Inflammatory macrophage treated with lipopolysaccharide for 4 hours (primary cell): ENCODE results near the gene MFSD12.

Experiments
- DNase-seq: peaks from one replicate; pipeline ENCODE4 v3.0.0-alpha.2; 2020

Gene MFSD12

GRCh38 chr19:3505598-3506383 is 51.6 kb downstream of the MFSD12 start, which contains the start of gene FZR1:
FZR1 (plus strand) TSS chr19:3506311; CDS start chr19:3522990, 16,679 bp downstream.
- peak; percentile 100 for DNase-seq

GRCh38 chr19:3504735-3505134 is 52.7 kb downstream of the MFSD12 start:
- DNase-seq, result peak; percentile 17

GRCh38 chr19:3503036-3503572 is 54.3 kb downstream of the MFSD12 start:
- no peak for DNase-seq

DNA sequence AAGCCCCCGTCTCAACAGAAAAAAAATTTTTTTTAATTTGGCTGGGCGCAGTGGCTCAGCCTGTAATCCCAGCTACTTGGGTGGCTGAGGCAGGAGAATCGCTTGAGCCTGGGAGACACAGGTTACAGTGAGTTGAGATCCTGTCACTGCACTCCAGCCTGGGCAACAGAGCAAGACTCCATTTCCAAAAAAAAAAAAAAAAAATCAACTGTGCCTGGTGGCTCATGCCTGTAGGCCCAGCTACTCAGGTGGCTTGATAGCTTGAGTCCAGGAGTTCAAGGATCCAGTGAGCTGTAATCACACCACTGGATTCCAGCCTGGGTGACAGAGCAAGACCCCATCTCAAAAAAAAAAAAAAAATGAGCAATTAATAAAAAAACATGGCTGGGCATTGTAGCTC is 55.6 kb downstream of the MFSD12 start:
- no peak for DNase-seq

DNA sequence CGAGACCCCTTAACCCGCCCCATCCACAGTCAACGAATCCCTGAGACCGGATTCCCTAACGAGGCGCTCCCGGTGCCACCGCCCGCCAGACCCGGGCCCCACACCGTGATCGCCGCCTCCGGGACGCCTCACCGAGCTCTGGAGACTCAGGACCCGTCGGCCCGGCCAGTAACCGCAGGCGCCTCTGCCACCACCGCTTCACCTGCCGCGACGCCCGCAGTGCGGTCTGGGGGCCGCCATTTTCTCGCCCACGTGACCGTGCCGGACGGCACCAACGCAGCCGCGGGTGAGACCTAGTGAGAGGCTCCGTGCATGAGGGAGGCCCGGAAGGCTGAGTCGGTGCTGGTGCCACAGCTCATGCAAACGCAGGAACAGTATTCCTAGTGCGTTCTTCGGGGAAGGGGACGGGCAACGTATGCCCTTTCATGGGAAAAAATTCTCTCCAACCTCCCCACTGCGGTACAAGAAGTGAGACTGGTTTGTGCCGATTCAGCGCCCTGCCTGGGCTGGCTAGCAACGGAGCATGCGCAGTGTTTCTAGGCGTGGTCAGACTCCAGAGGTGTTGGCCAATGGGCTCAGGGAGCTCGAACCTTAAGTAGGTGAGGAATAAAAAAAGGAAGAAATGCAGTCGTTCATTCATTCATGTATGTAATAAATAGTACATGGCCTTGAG is 56.8 kb downstream of the MFSD12 start, which contains the start of gene DOHH:
Gene DOHH (minus strand): TSS at position 246 of the 673 bp plus-strand sequence. CDS start 3,860 bp downstream, outside the sequence.
- DNase-seq, result peak; percentile 96

- no peak for DNase-seq
Observed at GRCh38 chr19:3499738-3500428, 57.5 kb downstream of the MFSD12 start.

DNA sequence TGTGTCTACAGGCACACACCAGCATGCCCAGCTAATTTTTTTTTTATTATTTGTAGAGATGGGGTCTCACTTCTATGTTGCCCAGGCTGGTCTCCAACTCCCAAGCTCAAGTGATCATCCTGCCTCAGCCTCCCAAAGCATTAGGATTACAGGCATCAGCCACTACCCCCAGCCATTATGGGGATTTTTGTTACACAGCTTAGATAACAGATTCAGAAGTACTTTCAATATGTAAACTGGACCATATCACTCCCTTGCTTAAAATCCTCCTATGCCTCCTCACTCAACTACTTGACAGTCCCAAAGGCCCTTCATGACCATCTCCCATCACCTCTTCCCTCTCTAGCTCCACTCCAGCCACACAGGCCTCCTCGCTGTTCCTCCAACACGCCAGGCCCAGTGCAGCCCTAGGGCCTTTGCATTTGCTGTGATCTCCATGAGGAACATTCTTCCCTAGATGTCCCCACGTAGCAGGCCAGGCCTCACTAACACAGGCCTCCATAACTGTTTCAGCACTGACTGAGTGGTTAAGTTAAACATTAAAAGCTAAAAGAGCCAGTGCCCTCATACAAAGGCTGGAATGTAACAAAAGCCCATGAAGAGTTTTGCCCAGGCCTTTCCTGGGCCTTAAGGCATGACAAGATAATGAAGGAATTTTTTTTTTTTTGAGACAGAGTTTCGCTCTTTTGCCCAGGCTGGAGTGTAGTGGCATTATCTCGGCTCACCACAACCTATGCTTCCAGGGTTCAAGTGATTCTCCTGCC is 59.4 kb downstream of the MFSD12 start:
- DNase-seq, result no peak

GRCh38 chr19:3496392-3497273 is 60.8 kb downstream of the MFSD12 start:
- no peak for DNase-seq

- no peak for DNase-seq
Observed at GRCh38 chr19:3494559-3494958, 62.8 kb downstream of the MFSD12 start.
